ENCODE measurements around the gene GUCY1A2.

DNA sequence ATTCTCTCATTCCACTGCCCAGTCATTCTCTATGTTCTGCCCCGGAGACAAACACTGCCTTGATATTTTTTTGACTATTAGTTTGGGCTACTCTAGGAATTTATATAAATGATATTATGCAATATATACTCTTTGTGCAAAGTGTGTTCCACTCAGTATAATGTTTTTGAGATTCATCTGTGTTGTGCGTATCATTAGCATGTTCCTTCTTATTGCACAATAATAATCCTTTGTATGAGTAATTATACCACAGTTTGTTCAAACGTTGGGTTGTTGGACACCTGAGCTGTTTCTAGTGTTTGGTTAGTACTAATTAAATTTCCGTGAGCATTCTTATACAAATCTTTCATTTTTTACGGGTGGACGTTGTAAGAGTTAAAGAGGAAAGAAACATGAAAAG lies 390.6 kb downstream of the GUCY1A2 start:
- TF ChIP-seq, protein P1, sequence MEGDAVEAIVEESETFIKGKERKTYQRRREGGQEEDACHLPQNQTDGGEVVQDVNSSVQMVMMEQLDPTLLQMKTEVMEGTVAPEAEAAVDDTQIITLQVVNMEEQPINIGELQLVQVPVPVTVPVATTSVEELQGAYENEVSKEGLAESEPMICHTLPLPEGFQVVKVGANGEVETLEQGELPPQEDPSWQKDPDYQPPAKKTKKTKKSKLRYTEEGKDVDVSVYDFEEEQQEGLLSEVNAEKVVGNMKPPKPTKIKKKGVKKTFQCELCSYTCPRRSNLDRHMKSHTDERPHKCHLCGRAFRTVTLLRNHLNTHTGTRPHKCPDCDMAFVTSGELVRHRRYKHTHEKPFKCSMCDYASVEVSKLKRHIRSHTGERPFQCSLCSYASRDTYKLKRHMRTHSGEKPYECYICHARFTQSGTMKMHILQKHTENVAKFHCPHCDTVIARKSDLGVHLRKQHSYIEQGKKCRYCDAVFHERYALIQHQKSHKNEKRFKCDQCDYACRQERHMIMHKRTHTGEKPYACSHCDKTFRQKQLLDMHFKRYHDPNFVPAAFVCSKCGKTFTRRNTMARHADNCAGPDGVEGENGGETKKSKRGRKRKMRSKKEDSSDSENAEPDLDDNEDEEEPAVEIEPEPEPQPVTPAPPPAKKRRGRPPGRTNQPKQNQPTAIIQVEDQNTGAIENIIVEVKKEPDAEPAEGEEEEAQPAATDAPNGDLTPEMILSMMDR (IDR thresholded peaks at IDR 0.05), result no peak
- no peak for TF ChIP-seq ZFX (IDR thresholded peaks at IDR 0.05; ENCODE audit: borderline replicate concordance)

Measured in 22Rv1 (cell line).